Uterus (tissue), 2 donors: ENCODE results near the gene PLA2G4B.

ENCODE experiments used
- POLR2A ChIP-seq, 2 donors: fragments of 450-650 bp; IDR thresholded peaks; one replicate each; pipeline ENCODE4 v1.6.1; 2016; ENCODE audit warnings: antibody characterized with exemption in 2 of 2, mild to moderate bottlenecking in 1 of 2, moderate library complexity in 1 of 2
- TF ChIP-seq, protein P1 (sequence below), 4 experiments: fragments of 200-600 bp in 2 of 4; fragments of 450-650 bp in 2 of 4; sonication (generic) in 2 of 4; IDR thresholded peaks; one replicate each; pipeline ENCODE4 v1.5.1; 2016 to 2019; ENCODE audit warnings: antibody characterized with exemption in 4 of 4, mild to moderate bottlenecking in 2 of 4, moderate library complexity in 1 of 4

DNA sequence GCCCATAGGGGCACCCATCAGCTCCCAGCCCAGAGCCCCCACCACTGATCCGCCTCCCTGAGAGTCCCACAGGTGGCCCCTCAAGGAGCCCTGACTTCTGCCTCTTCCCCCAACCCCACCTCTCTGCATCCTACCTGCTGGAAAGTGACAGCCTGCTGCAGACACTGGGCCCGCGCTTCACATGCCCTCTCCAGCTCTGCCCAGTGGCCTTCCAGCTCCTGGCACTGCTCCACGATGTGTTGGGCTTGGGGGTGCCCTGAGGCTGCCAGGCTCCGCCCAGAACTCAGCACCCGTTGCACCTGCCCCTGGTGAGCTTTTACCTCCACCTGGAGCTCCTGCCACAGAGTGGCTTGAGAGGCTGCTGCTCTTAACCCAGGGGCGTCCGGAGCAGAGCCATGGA lies 35.1 kb downstream of the PLA2G4B start:
- no peak for TF ChIP-seq POLR2A (IDR thresholded peaks at IDR 0.05)
- TF ChIP-seq, protein P1, sequence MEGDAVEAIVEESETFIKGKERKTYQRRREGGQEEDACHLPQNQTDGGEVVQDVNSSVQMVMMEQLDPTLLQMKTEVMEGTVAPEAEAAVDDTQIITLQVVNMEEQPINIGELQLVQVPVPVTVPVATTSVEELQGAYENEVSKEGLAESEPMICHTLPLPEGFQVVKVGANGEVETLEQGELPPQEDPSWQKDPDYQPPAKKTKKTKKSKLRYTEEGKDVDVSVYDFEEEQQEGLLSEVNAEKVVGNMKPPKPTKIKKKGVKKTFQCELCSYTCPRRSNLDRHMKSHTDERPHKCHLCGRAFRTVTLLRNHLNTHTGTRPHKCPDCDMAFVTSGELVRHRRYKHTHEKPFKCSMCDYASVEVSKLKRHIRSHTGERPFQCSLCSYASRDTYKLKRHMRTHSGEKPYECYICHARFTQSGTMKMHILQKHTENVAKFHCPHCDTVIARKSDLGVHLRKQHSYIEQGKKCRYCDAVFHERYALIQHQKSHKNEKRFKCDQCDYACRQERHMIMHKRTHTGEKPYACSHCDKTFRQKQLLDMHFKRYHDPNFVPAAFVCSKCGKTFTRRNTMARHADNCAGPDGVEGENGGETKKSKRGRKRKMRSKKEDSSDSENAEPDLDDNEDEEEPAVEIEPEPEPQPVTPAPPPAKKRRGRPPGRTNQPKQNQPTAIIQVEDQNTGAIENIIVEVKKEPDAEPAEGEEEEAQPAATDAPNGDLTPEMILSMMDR (IDR thresholded peaks at IDR 0.05) = no peak
